B cell (primary cell): Measurements from ENCODE around the gene RPS3A. TPM values are rescaled to one million over a fixed set of nuclear protein-coding genes. Genes with fewer than 3 reads are reported as not detected.

ENCODE experiments used
- ATAC-seq: fragments of 200-7000 bp; cut with Tn5 transposase; one replicate; pipeline ENCODE4 v1.10.0; 2021; ENCODE audit warnings: low read depth, mild to moderate bottlenecking, moderate number of reproducible peaks, moderate library complexity
- CTCF ChIA-PET: fragments of 350-600 bp; sonication (Branson Sonifier 250); formaldehyde crosslinking; loops from one replicate; lab custom pipeline; 2021; ENCODE audit warnings: antibody characterized with exemption, inconsistent platforms; lab: Charles Lee
- POLR2A ChIA-PET: fragments of 350-600 bp; sonication (Branson Sonifier 250); formaldehyde crosslinking; loops from one replicate; lab custom pipeline; 2021; ENCODE audit warnings: antibody characterized with exemption; lab: Charles Lee
- DNase-seq: peaks from one replicate; pipeline ENCODE4 v3.0.0; 2013
- H2AFZ ChIP-seq: 2 replicates; pipeline ENCODE4 v1.6.1; 2012; ENCODE audit warnings: mild to moderate bottlenecking, low read depth, low read length; ENCODE audit not compliant: insufficient read depth, poor library complexity, severe bottlenecking
- H3K27ac ChIP-seq, 2 donors: 1 replicate in 1 of 2; 2 replicates in 1 of 2; pipeline ENCODE4 v1.5.1; 2012 to 2013; ENCODE audit warnings: low read length in 2 of 2, mild to moderate bottlenecking in 2 of 2, moderate library complexity in 1 of 2
- H3K27me3 ChIP-seq, 4 experiments: fragments of 200-600 bp in 1 of 4; sonication (generic) in 1 of 4; replicated peaks in 1 of 4; 1 replicate in 2 of 4; 2 replicates in 2 of 4; pipeline versions ENCODE4 v1.6.1 to v1.7.0; 2013 to 2016; ENCODE audit warnings: low read length in 3 of 4, mild to moderate bottlenecking in 2 of 4, mixed read lengths in 1 of 4, moderate library complexity in 1 of 4; ENCODE audit not compliant: insufficient read depth in 4 of 4, control insufficient read depth in 3 of 4; ENCODE audit errors: control extremely low read depth in 1 of 4
- H3K36me3 ChIP-seq, 2 experiments: replicated peaks in 1 of 2; 1 replicate in 1 of 2; 2 replicates in 1 of 2; pipeline versions ENCODE4 v1.6.1 to v1.7.1; 2013; ENCODE audit warnings: low read length in 1 of 2; ENCODE audit not compliant: insufficient read depth in 2 of 2, control insufficient read depth in 1 of 2; ENCODE audit errors: control extremely low read depth in 1 of 2, extremely low read depth in 1 of 2
- H3K4me1 ChIP-seq, 2 donors: fragments of 200-600 bp in 1 of 2; sonication (generic) in 1 of 2; 1 replicate in 1 of 2; 2 replicates in 1 of 2; pipeline versions ENCODE4 v1.5.1 to v1.6.1; 2013 to 2017; ENCODE audit warnings: low read length in 2 of 2; ENCODE audit not compliant: control insufficient read depth in 2 of 2, insufficient read depth in 2 of 2
- H3K4me2 ChIP-seq: replicated peaks from 2 replicates; pipeline ENCODE3; 2012; ENCODE audit warnings: mild to moderate bottlenecking, low read depth, low read length; ENCODE audit not compliant: poor library complexity, severe bottlenecking
- H3K4me3 ChIP-seq, 5 experiments: fragments of 200-600 bp in 1 of 5; sonication (generic) in 1 of 5; 1 replicate in 3 of 5; 2 replicates in 2 of 5; pipeline versions ENCODE4 v1.5.1 to v1.7.0; 2011 to 2016; ENCODE audit warnings: low read length in 4 of 5, mild to moderate bottlenecking in 4 of 5, low read depth in 2 of 5, control low read depth in 1 of 5, moderate library complexity in 1 of 5; ENCODE audit not compliant: insufficient read depth in 1 of 5; ENCODE audit errors: control extremely low read depth in 1 of 5, extremely low read depth in 1 of 5
- H3K79me2 ChIP-seq: fragments of 200-600 bp; sonication (generic); one replicate; pipeline ENCODE4 v1.6.0; 2016; ENCODE audit warnings: low read length; ENCODE audit not compliant: control insufficient read depth, insufficient read depth
- H3K9ac ChIP-seq: fragments of 200-600 bp; sonication (generic); 2 replicates; pipeline ENCODE4 v1.6.1; 2017; ENCODE audit warnings: mild to moderate bottlenecking, low read length, moderate library complexity
- H3K9me3 ChIP-seq, 3 donors: one replicate each; pipeline versions ENCODE4 v1.6.1 to v1.7.1; 2013; ENCODE audit warnings: low read length in 2 of 3; ENCODE audit not compliant: control insufficient read depth in 2 of 3, insufficient read depth in 1 of 3; ENCODE audit errors: control extremely low read depth in 1 of 3
- H4K20me1 ChIP-seq: 2 replicates; pipeline ENCODE4 v1.6.0; 2012; ENCODE audit warnings: mild to moderate bottlenecking, low read length; ENCODE audit not compliant: insufficient read depth, control insufficient read depth, poor library complexity, severe bottlenecking
- H3K27ac Mint-ChIP-seq: one replicate; pipeline ENCODE4 v1.8.0; 2021; ENCODE audit warnings: mixed read lengths
- H3K27me3 Mint-ChIP-seq: one replicate; pipeline ENCODE4 v1.8.0; 2021; ENCODE audit warnings: mixed read lengths
- H3K4me1 Mint-ChIP-seq: one replicate; pipeline ENCODE4 v1.8.0; 2021; ENCODE audit warnings: mixed read lengths
- H3K4me3 Mint-ChIP-seq: one replicate; pipeline ENCODE4 v1.8.0; 2021; ENCODE audit warnings: mixed read lengths
- H3K9me3 Mint-ChIP-seq: one replicate; pipeline ENCODE4 v1.8.0; 2022; ENCODE audit warnings: mixed read lengths; ENCODE audit not compliant: insufficient read depth
- EZH2 ChIP-seq: IDR thresholded peaks from 2 replicates; pipeline ENCODE4 v1.6.1; 2012; ENCODE audit warnings: borderline replicate concordance, low read depth, mild to moderate bottlenecking, moderate library complexity, low read length; ENCODE audit not compliant: insufficient read depth, poor library complexity, severe bottlenecking
- WGBS: methylation state at CpG from one replicate; pipeline ENCODE4 v1.1.5; 2013; ENCODE audit warnings: missing lambda C conversion rate; ENCODE audit not compliant: insufficient coverage; 5-methylcytosine and 5-hydroxymethylcytosine counted together
- intact Hi-C: fragments of 100-400 bp; cut with micrococcal nuclease; formaldehyde crosslinking; loops from one replicate; pipeline ENCODE4 v1.10.0; 2022
- polyA plus RNA-seq: library from polyadenylated mRNA; depleted of rRNA; stranded (reverse); fragments of >200 nt; gene quantifications from 2 replicates; pipeline ENCODE4 v1.2.3, GENCODE V29; 2012
- total RNA-seq, 2 donors: library from RNA; stranded (reverse); fragments of 120-200 nt in 1 of 2; gene quantifications; 1 replicate in 1 of 2; 2 replicates in 1 of 2; pipeline versions ENCODE4 v1.2.3 to v1.2.4, GENCODE V29; 2013 to 2022
- TF ChIP-seq, protein P1 (sequence below): fragments of 200-600 bp; IDR thresholded peaks from one replicate; pipeline ENCODE4 v1.8.0; 2022; ENCODE audit warnings: antibody characterized with exemption, mild to moderate bottlenecking

RPS3A gene
- total and polyA plus RNA-seq, 2 donors (not counting 1 experiment from before 2014, with no cell fraction given) = 2,463 to 2,897 TPM

DNA sequence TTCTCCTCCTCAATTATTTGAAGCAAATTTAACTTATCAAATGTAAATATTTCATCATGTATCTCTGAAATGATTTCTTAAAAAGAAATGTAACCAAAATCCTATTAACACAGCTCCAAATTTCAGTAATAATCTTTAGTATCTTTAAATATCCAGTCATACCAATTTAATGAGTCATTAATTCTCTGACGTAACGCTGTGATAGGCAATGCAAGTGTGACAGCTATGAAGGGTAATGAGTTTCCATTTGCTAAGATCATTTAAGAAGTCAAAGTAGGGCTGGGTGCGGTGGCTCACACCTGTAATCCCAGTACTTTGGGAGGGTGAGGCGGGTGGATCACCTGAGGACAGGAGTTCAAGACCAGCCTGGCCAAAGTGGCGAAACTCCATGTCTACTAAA, 15.6 kb downstream of the RPS3A start:
- Histone ChIP-seq H3K79me2 (no peaks in the 10 kb centered on the region), H3K4me1 (no peaks in the 10 kb centered on the region), H3K36me3 (peaks cover 3% of the 10 kb centered on the region in 2 experiments), H3K9ac (no peak overlapping the region), H3K9me3 (no peaks in the 10 kb centered on the region), H3K4me3 (no peak overlapping the region), H3K27ac (no peak overlapping the region), H3K4me2 (no peak overlapping the region), H2AFZ (no peak overlapping the region), H3K27me3 (no peaks in the 10 kb centered on the region), H4K20me1 (no peaks in the 10 kb centered on the region)
- H3K4me3 Mint-ChIP-seq = no peak overlapping the region
- H3K9me3 Mint-ChIP-seq = no peaks in the 10 kb centered on the region
- ATAC-seq = no peak
- H3K4me1 Mint-ChIP-seq = peaks cover 5% of the 10 kb centered on the region
- WGBS = 100% methylated on average over 3 of the region's 5 CpGs
- TF ChIP-seq, protein P1, sequence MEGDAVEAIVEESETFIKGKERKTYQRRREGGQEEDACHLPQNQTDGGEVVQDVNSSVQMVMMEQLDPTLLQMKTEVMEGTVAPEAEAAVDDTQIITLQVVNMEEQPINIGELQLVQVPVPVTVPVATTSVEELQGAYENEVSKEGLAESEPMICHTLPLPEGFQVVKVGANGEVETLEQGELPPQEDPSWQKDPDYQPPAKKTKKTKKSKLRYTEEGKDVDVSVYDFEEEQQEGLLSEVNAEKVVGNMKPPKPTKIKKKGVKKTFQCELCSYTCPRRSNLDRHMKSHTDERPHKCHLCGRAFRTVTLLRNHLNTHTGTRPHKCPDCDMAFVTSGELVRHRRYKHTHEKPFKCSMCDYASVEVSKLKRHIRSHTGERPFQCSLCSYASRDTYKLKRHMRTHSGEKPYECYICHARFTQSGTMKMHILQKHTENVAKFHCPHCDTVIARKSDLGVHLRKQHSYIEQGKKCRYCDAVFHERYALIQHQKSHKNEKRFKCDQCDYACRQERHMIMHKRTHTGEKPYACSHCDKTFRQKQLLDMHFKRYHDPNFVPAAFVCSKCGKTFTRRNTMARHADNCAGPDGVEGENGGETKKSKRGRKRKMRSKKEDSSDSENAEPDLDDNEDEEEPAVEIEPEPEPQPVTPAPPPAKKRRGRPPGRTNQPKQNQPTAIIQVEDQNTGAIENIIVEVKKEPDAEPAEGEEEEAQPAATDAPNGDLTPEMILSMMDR = no peak
- no peak for TF ChIP-seq EZH2
- H3K27me3 Mint-ChIP-seq = no peaks in the 10 kb centered on the region
- no peak for DNase-seq
- ChIA-PET POLR2A (no interaction called here), CTCF (interaction anchor here (0.7 to 1.1 kb wide), 3 partner anchors 9 to 340 kb away, joined by 3 to 4 read pairs (median 3); no protein-coding TSS in a partner anchor)
- intact Hi-C loops = no loop called here
- no peak overlapping the region for H3K27ac Mint-ChIP-seq

DNA sequence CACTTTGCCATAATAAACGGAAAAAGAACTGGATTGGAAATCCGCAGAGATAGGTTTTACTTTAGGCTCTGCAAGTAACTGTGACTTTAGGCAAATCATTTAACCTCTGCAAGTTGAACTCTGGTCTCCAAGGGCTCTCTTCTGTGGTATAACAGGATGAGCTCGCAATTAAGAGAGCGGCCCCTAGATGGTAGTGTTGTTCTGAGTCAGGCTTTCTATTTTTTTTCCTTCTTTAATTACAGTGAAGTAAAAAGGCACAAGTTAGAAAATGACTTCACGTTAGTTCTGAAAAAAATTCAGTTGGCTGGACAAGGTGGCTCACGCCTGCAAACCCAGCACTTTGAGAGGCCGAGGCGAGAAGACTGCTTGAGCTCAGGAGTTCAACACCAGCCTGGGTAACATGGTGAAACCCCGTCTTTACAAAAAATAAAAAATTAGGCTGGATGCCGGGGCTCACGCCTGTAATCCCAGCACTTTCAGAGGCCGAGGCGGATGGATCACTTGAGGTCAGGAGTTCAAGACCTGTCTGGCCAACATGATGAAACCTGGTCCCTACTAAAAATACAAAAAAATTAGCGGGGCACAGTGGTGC, 18.0 kb downstream of the RPS3A start:
- H4K20me1 ChIP-seq = no peaks in the 10 kb centered on the region
- POLR2A ChIA-PET = no interaction called here
- intact Hi-C loops = no loop called here
- no peak overlapping the region for H3K9ac ChIP-seq
- no peaks in the 10 kb centered on the region for H3K36me3 ChIP-seq
- ATAC-seq (peak; percentile 88), DNase-seq (peak; percentile 62)
- no peak overlapping the region for H3K27ac ChIP-seq
- Mint-ChIP-seq H3K4me3 (no peak overlapping the region), H3K27me3 (no peaks in the 10 kb centered on the region), H3K9me3 (no peaks in the 10 kb centered on the region), H3K27ac (no peak overlapping the region), H3K4me1 (peaks cover 5% of the 10 kb centered on the region)
- no peak overlapping the region for H2AFZ ChIP-seq
- no peaks in the 10 kb centered on the region for H3K4me1 ChIP-seq
- H3K4me3 ChIP-seq = no peak overlapping the region
- no peaks in the 10 kb centered on the region for H3K27me3 ChIP-seq
- H3K4me2 ChIP-seq = no peak overlapping the region
- H3K79me2 ChIP-seq = no peaks in the 10 kb centered on the region
- CTCF ChIA-PET = interaction anchor here (0.5 to 1.3 kb wide), 5 partner anchors 9 to 1661 kb away, joined by 3 to 7 read pairs (median 4); partner anchors contain the start of gene RPS3A
- TF ChIP-seq EZH2 = no peak
- TF ChIP-seq, protein P1 = peak; percentile 83
- H3K9me3 ChIP-seq = no peaks in the 10 kb centered on the region
- WGBS = 52% methylated on average over 12 of the region's 14 CpGs
